A549 (cell line): ENCODE data around the gene ZSWIM5. TPM values are rescaled to one million over a fixed set of nuclear protein-coding genes. Genes with fewer than 3 reads are reported as not detected.
"Not testable (repeated sequence)": the region's sequence is repeated elsewhere in the genome, so short reads cannot be mapped to it uniquely, and the experiment has no call there.

Source experiments
- ATAC-seq, 2 experiments: fragments of 200-7000 bp in 1 of 2; fragments of >200 bp in 1 of 2; cut with Nextera tagmentation in 1 of 2; cut with Tn5 transposase in 1 of 2; 3 replicates each; pipeline versions ENCODE4 v1.8.0 to v1.9.1; 2018 to 2020; ENCODE audit warnings: mild to moderate bottlenecking in 1 of 2, moderate library complexity in 1 of 2
- CTCF ChIA-PET: fragments of 300-600 bp; sonication (Branson Sonifier 250); formaldehyde crosslinking; extraction: SDS; loops from one replicate; lab custom pipeline; 2021; ENCODE audit warnings: antibody characterized with exemption, inconsistent platforms; lab: Yijun Ruan, JAX
- POLR2A ChIA-PET: fragments of 350-600 bp; formaldehyde crosslinking; extraction: SDS; loops from one replicate; lab custom pipeline; 2021; ENCODE audit warnings: antibody characterized with exemption, inconsistent platforms; lab: Yijun Ruan, JAX
- DNase-seq, 2 experiments: peaks; one replicate each; pipeline versions ENCODE4 v3.0.0 to v3.0.0-alpha.2; 2011 to 2016; ENCODE audit warnings: low read depth in 1 of 2, low spot score in 1 of 2
- FAIRE-seq: peaks from 2 replicates; lab custom pipeline; 2011; peaks lifted over from hg19 to GRCh38; lab: Jason Lieb, UNC
- H3K27ac ChIP-seq, 2 experiments: fragments of >200 bp; sonication (Bioruptor Twin); formaldehyde crosslinking; 3 replicates each; pipeline ENCODE4 v1.5.1; 2016 to 2017
- H3K4me1 ChIP-seq: fragments of >200 bp; sonication (Bioruptor Twin); formaldehyde crosslinking; 3 replicates; pipeline ENCODE4 v1.6.1; 2016
- H3K4me2 ChIP-seq: fragments of >200 bp; sonication (Bioruptor Twin); formaldehyde crosslinking; 3 replicates; pipeline ENCODE4 v1.6.1; 2016
- H3K4me3 ChIP-seq: fragments of >200 bp; sonication (Bioruptor Twin); formaldehyde crosslinking; 3 replicates; pipeline ENCODE4 v1.5.1; 2016
- H3K9me3 ChIP-seq: fragments of >200 bp; sonication (Bioruptor Twin); formaldehyde crosslinking; 3 replicates; pipeline ENCODE4 v1.6.1; 2016
- BHLHE40 ChIP-seq: IDR thresholded peaks from 2 replicates; pipeline ENCODE4 v1.6.1; 2012; ENCODE audit warnings: low read depth, low read length, inconsistent platforms
- CEBPB ChIP-seq, 2 experiments: fragments of >200 bp in 1 of 2; sonication (Bioruptor Twin) in 1 of 2; formaldehyde crosslinking in 1 of 2; IDR thresholded peaks; 2 replicates each; pipeline ENCODE4 v1.6.1; 2012 to 2016
- CHD2 ChIP-seq: fragments of 150-350 bp; IDR thresholded peaks from 2 replicates; pipeline ENCODE4 v1.6.1; 2014; ENCODE audit warnings: low read length; ENCODE audit not compliant: partially characterized antibody
- CHD4 ChIP-seq: fragments of 200-600 bp; sonication (generic); IDR thresholded peaks from 2 replicates; pipeline ENCODE4 v1.6.1; 2016; ENCODE audit warnings: antibody characterized with exemption, mild to moderate bottlenecking, borderline replicate concordance
- EHMT2 ChIP-seq: fragments of 200-600 bp; sonication (generic); IDR thresholded peaks from 2 replicates; pipeline ENCODE4 v1.6.1; 2016; ENCODE audit warnings: antibody characterized with exemption, low read depth, mild to moderate bottlenecking, moderate library complexity
- ELK1 ChIP-seq: fragments of 150-350 bp; IDR thresholded peaks from 2 replicates; pipeline ENCODE4 v1.6.1; 2014; ENCODE audit warnings: low read depth, mild to moderate bottlenecking, low read length
- EP300 ChIP-seq, 2 experiments: fragments of >200 bp; sonication (Bioruptor Twin); formaldehyde crosslinking; IDR thresholded peaks; 2 replicates in 1 of 2; 3 replicates in 1 of 2; pipeline ENCODE4 v1.6.1; 2016 to 2017
- FOSL2 ChIP-seq, 2 experiments: fragments of 450-650 bp in 1 of 2; fragments of >200 bp in 1 of 2; sonication (Bioruptor Twin) in 1 of 2; formaldehyde crosslinking; IDR thresholded peaks; 2 replicates each; pipeline versions ENCODE4 v1.5.0 to v1.6.1; 2016 to 2020; ENCODE audit warnings: mild to moderate bottlenecking in 1 of 2, moderate library complexity in 1 of 2
- HDAC2 ChIP-seq: fragments of 200-600 bp; sonication (generic); IDR thresholded peaks from 2 replicates; pipeline ENCODE4 v1.6.1; 2016
- HEYL ChIP-seq: fragments of 250-450 bp; sonication (Bioruptor Pico); IDR thresholded peaks from 2 replicates; pipeline ENCODE4 v1.8.0; 2021; ENCODE audit warnings: mild to moderate bottlenecking, moderate library complexity
- HOXB13 ChIP-seq: fragments of 250-450 bp; sonication (Bioruptor Pico); IDR thresholded peaks from 2 replicates; pipeline ENCODE4 v1.5.0; 2020; ENCODE audit warnings: low read depth, mild to moderate bottlenecking, moderate library complexity
- KDM1A ChIP-seq: fragments of 200-600 bp; sonication (generic); IDR thresholded peaks from 2 replicates; pipeline ENCODE4 v1.6.1; 2016; ENCODE audit warnings: low read depth, mild to moderate bottlenecking
- MAFK ChIP-seq: fragments of 450-650 bp; IDR thresholded peaks from 2 replicates; pipeline ENCODE4 v1.6.1; 2014; ENCODE audit not compliant: partially characterized antibody
- NPAS2 ChIP-seq: fragments of 250-450 bp; sonication (Bioruptor Pico); IDR thresholded peaks from 2 replicates; pipeline ENCODE4 v1.8.0; 2022; ENCODE audit warnings: mild to moderate bottlenecking, moderate library complexity, borderline replicate concordance
- PBX3 ChIP-seq: IDR thresholded peaks from 2 replicates; pipeline ENCODE4 v1.6.1; 2012
- PHF8 ChIP-seq: fragments of 200-600 bp; sonication (generic); IDR thresholded peaks from 2 replicates; pipeline ENCODE4 v1.6.1; 2016; ENCODE audit warnings: low read depth, mild to moderate bottlenecking, antibody characterized with exemption, moderate library complexity, borderline replicate concordance
- POLR2AphosphoS2 ChIP-seq: conservative IDR thresholded peaks from 2 replicates; pipeline ENCODE4 v1.6.1; 2012; ENCODE audit warnings: low read length, improper control_type of control experiment, inconsistent platforms
- RARB ChIP-seq: fragments of 250-450 bp; sonication (Bioruptor Pico); IDR thresholded peaks from 2 replicates; pipeline ENCODE4 v1.8.0; 2021; ENCODE audit warnings: mild to moderate bottlenecking, moderate library complexity
- RFX5 ChIP-seq: fragments of 450-650 bp; IDR thresholded peaks from 2 replicates; pipeline ENCODE4 v1.7.1; 2014; ENCODE audit warnings: antibody characterized with exemption, mild to moderate bottlenecking, moderate library complexity
- RNF2 ChIP-seq: fragments of 200-600 bp; sonication (generic); IDR thresholded peaks from 2 replicates; pipeline ENCODE4 v1.6.1; 2016; ENCODE audit warnings: low read depth, mild to moderate bottlenecking, antibody characterized with exemption, moderate library complexity, borderline replicate concordance
- SMC3 ChIP-seq: fragments of >200 bp; sonication (Bioruptor Twin); formaldehyde crosslinking; IDR thresholded peaks from 3 replicates; pipeline ENCODE4 v1.6.1; 2018; ENCODE audit warnings: inconsistent platforms
- TP53 ChIP-seq: fragments of 250-450 bp; sonication (Bioruptor Pico); IDR thresholded peaks from 2 replicates; pipeline ENCODE4 v1.5.0; 2021; ENCODE audit warnings: mild to moderate bottlenecking, moderate library complexity
- ZFP36 ChIP-seq: fragments of 450-650 bp; IDR thresholded peaks from 2 replicates; pipeline ENCODE4 v1.6.1; 2014; ENCODE audit warnings: borderline replicate concordance; ENCODE audit not compliant: partially characterized antibody
- ZSCAN20 ChIP-seq: fragments of 250-450 bp; sonication (Bioruptor Pico); IDR thresholded peaks from 2 replicates; pipeline ENCODE4 v1.8.0; 2022; ENCODE audit warnings: mild to moderate bottlenecking, moderate library complexity
- WGBS: methylation state at CpG from one replicate; pipeline ENCODE4 v1.1.6; 2017; ENCODE audit errors: missing lambda C conversion rate; 5-methylcytosine and 5-hydroxymethylcytosine counted together
- polyA plus RNA-seq, 4 experiments: library from polyadenylated mRNA; depleted of rRNA in 3 of 4; stranded (reverse); fragments of >200 nt; fragmentation: RNase III in 1 of 4; extraction: RNeasy Plus Mini Kit Qiagen cat#74134 plus additional on column Dnase treatment in 1 of 4; gene quantifications; 2 replicates in 3 of 4; 3 replicates in 1 of 4; pipeline ENCODE4 v1.2.3, GENCODE V29; 2011 to 2017
- TF ChIP-seq, protein P1 (sequence below): IDR thresholded peaks from 2 replicates; pipeline ENCODE4 v1.6.1; 2012
- TF ChIP-seq, protein P2 (sequence below): fragments of 450-650 bp; IDR thresholded peaks from 2 replicates; pipeline ENCODE4 v1.6.1; 2014; ENCODE audit warnings: antibody characterized with exemption
- TF ChIP-seq, protein P3 (sequence below): fragments of 200-600 bp; sonication (generic); IDR thresholded peaks from 2 replicates; pipeline ENCODE4 v1.6.1; 2016; ENCODE audit warnings: antibody characterized with exemption, mild to moderate bottlenecking, moderate library complexity

ZSWIM5 gene
- polyA plus RNA-seq, 2 of the 4 experiments (the other 2 are of a cell fraction): 0.52 to 1.3 TPM

DNA sequence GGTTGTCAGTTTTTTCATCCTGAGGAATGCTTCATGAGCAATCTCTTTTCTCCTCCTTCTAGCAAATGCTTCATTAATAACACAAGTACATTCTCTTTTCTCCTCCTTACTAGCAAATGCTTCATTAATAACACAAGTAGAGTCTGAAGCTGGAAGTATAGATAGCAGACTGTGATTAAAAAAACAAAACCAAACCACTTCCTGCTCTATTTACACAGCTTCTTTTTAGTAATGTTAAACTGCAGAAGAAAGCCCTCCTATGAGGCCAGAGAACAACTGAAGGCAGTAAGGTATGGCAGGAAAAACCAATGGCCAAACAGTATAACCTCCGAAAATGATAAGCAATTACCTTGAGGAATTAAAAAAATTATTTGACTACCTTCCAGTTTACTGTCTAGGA, 90.1 kb downstream of the ZSWIM5 start:
- ATAC-seq (no peak), DNase-seq (no peak)
- Histone ChIP-seq H3K4me2 (no peak overlapping the region), H3K4me3 (no peak overlapping the region)
- TF ChIP-seq MAFK: no peak
- TF ChIP-seq HEYL (CRISPR knock-in tag): no peak
- no peak for TF ChIP-seq PHF8
- no peak for TF ChIP-seq EHMT2
- TF ChIP-seq ELK1: no peak
- no peak for TF ChIP-seq CHD4
- no peak for TF ChIP-seq ZFP36
- no peak for TF ChIP-seq ZSCAN20 (CRISPR knock-in tag)
- no peak for TF ChIP-seq RARB (CRISPR knock-in tag)
- no peak for TF ChIP-seq RNF2
- no peak for TF ChIP-seq FOSL2 (IDR thresholded peaks at IDR 0.05)
- no peak for TF ChIP-seq FOSL2 (CRISPR knock-in tag; IDR thresholded peaks at IDR 0.05)
- TF ChIP-seq HDAC2: no peak
- no peak for TF ChIP-seq HOXB13 (CRISPR knock-in tag)
- TF ChIP-seq, all 56 proteins: peak for 0
- ChIA-PET CTCF (interaction anchor here (0.9 kb wide), 1 partner anchor 8 kb away, joined by 3 read pairs; no protein-coding TSS in a partner anchor), POLR2A (no interaction called here)
- no peak for FAIRE-seq
- no peaks in the 10 kb centered on the region for H3K4me1 ChIP-seq
- no peaks in the 10 kb centered on the region for H3K9me3 ChIP-seq
- H3K27ac ChIP-seq: no peak overlapping the region
- 68% methylated on average over 1 of the region's 1 CpG for WGBS

DNA sequence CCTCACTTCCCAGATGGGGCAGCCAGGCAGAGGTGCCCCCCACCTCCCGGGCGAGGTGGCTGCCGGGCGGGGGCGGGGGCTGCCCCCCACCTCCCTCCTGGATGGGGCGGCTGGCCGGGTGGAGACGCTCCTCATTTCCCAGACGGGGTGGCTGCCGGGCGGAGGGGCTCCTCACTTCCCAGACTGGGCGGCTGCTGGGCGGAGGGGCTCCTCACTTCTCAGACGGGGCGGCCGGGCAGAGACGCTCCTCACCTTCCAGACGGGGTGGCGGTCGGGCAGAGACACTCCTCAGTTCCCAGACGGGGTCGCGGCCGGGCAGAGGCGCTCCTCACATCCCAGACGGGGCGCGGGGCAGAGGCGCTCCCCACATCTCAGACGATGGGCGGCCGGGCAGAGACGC, 91.2 kb downstream of the ZSWIM5 start:
- FAIRE-seq, POLR2A ChIA-PET, ATAC-seq: not testable (repeated sequence)

DNA sequence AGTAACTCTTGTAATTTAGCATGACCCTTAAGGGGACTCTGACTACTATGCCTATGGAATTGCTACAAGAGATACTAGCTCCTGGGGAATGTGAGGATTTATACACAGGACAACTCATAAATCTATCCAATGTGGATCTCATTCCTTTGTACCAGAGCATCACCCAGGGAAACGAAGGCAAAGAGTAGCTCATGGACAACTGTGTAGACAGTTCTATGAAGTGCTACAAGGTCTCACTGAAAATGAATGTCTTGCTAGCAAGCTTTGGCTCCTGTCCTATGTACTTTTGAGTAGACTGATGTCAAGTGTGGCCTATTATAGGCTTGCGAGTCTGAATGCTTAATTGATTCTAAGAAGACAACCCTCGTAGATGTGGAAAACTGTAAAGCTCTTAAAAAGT, 93.7 kb downstream of the ZSWIM5 start:
- Histone ChIP-seq H3K4me1 (no peaks in the 10 kb centered on the region), H3K4me2 (no peak overlapping the region), H3K4me3 (no peak overlapping the region), H3K9me3 (no peaks in the 10 kb centered on the region), H3K27ac (no peak overlapping the region)
- ATAC-seq: no peak
- CTCF ChIA-PET: interaction anchor here (0.6 kb wide), 1 partner anchor 124 kb away, joined by 4 read pairs; no protein-coding TSS in a partner anchor
- WGBS: 30% methylated on average over 3 of the region's 3 CpGs
- POLR2A ChIA-PET: no interaction called here
- FAIRE-seq: no peak
- DNase-seq: no peak
- TF ChIP-seq, protein P1, sequence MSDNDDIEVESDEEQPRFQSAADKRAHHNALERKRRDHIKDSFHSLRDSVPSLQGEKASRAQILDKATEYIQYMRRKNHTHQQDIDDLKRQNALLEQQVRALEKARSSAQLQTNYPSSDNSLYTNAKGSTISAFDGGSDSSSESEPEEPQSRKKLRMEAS: no peak
- TF ChIP-seq HDAC2 (no peak), NPAS2 (CRISPR knock-in tag) (no peak), SMC3 (no peak), RFX5 (no peak), CHD2 (no peak), POLR2AphosphoS2 (no peak), CEBPB (IDR thresholded peaks at IDR 0.05) (no peak), PBX3 (no peak), EP300 (IDR thresholded peaks at IDR 0.05) (no peak), RNF2 (no peak), KDM1A (no peak), ZSCAN20 (CRISPR knock-in tag) (no peak), CHD4 (no peak), BHLHE40 (no peak), TP53 (CRISPR knock-in tag) (no peak)
- TF ChIP-seq, protein P2, sequence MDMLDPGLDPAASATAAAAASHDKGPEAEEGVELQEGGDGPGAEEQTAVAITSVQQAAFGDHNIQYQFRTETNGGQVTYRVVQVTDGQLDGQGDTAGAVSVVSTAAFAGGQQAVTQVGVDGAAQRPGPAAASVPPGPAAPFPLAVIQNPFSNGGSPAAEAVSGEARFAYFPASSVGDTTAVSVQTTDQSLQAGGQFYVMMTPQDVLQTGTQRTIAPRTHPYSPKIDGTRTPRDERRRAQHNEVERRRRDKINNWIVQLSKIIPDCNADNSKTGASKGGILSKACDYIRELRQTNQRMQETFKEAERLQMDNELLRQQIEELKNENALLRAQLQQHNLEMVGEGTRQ: no peak
- TF ChIP-seq, protein P3, sequence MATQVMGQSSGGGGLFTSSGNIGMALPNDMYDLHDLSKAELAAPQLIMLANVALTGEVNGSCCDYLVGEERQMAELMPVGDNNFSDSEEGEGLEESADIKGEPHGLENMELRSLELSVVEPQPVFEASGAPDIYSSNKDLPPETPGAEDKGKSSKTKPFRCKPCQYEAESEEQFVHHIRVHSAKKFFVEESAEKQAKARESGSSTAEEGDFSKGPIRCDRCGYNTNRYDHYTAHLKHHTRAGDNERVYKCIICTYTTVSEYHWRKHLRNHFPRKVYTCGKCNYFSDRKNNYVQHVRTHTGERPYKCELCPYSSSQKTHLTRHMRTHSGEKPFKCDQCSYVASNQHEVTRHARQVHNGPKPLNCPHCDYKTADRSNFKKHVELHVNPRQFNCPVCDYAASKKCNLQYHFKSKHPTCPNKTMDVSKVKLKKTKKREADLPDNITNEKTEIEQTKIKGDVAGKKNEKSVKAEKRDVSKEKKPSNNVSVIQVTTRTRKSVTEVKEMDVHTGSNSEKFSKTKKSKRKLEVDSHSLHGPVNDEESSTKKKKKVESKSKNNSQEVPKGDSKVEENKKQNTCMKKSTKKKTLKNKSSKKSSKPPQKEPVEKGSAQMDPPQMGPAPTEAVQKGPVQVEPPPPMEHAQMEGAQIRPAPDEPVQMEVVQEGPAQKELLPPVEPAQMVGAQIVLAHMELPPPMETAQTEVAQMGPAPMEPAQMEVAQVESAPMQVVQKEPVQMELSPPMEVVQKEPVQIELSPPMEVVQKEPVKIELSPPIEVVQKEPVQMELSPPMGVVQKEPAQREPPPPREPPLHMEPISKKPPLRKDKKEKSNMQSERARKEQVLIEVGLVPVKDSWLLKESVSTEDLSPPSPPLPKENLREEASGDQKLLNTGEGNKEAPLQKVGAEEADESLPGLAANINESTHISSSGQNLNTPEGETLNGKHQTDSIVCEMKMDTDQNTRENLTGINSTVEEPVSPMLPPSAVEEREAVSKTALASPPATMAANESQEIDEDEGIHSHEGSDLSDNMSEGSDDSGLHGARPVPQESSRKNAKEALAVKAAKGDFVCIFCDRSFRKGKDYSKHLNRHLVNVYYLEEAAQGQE: no peak

More for the DNA sequence above, 91.2 kb downstream of the ZSWIM5 start:
- H3K9me3 ChIP-seq, H3K4me1 ChIP-seq, CTCF ChIA-PET, DNase-seq, H3K27ac ChIP-seq, H3K4me3 ChIP-seq, H3K4me2 ChIP-seq: not testable (repeated sequence)
- 85% methylated on average over 4 of the region's 33 CpGs for WGBS
